HG02938 (cell line): ENCODE results near the gene ZNF775.

Experiments
- ATAC-seq: cut with Tn5 transposase; IDR thresholded peaks from one replicate; pipeline ENCODE4 v1.9.1; 2021; ENCODE audit warnings: mild to moderate bottlenecking, moderate library complexity; ENCODE audit not compliant: unreplicated experiment

ZNF775 gene

DNA sequence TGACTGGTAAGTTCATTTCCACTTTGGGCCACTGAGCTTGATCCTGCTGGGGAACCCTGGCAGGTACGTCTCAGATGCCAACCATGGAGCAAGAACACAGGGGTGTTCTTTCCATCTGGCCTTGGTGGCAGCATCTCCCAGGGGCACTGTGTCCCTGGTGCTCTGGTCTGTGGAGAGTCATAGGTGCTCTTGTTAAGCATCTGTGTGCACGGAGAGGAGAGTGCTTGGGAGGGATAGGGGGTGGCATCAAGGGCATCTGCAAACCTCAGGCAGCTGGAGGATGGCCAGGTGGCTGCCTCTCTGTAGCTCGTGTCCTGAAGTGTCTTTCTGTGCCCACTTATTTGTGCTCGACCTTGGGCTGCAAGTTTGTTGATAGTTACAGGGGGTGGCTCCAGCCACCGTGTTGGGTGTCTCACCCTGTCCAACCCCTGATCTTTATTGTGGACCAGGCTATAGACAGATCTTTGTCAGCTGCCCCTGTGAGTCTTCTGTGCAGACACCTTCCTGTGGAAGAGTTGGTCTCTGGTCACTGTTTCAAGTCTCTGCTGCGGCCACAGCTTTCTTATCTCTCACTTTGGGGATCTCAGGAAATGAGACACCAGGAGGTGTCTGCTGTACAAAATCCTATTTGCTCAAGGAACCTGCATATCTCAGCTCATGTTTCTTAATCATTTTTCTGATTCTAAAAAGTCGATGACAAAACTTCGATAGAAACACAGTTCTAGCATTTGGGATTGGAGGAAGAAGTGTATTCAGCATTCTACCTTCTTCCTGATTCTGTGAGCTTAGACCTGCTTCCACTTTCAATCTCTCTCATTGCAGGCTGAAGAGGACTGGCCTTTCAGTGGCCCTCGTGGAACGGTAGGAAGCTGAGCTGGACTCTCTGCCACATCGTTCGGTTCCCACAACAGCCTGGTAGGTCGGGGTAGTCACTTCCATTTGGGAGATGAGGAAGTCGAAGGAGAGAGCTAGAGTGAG lies 54.1 kb downstream of the ZNF775 start:
- no peak for ATAC-seq

DNA sequence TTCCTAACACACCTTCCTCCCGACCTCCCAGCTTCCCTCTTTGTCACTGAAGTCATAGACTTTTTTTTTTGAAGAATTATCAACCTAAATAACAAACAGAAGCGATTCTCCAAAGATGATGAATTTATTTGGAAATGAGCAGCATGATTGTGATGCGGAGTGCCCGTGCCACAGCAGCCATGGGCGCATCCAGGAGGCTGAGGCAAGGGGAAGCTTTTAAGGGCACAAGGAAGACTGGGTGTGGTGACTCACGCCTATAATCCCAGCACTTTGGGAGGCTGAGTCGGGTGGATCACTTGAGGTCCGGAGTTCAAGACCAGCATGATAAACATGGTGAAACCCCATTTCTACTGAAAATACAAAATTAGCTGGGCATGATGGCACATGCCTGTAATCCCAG lies 55.1 kb downstream of the ZNF775 start:
- ATAC-seq = no peak

DNA sequence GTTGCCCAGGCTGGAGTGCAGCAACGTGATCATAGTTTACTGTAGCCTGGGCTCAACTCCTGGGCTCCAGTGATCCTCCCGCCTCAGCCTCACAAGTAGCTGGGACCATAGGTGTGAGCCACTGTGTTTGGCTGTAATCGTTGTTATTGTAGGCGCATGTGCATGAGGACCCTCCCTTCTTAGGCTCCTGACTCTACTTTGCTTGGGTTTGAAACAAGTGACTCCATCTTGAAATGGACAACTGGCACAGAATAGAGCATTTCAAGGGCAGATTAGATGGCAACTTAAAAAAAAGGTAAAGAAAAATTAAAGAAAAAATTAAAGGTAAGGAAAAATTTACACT lies 55.9 kb downstream of the ZNF775 start:
- no peak for ATAC-seq

DNA sequence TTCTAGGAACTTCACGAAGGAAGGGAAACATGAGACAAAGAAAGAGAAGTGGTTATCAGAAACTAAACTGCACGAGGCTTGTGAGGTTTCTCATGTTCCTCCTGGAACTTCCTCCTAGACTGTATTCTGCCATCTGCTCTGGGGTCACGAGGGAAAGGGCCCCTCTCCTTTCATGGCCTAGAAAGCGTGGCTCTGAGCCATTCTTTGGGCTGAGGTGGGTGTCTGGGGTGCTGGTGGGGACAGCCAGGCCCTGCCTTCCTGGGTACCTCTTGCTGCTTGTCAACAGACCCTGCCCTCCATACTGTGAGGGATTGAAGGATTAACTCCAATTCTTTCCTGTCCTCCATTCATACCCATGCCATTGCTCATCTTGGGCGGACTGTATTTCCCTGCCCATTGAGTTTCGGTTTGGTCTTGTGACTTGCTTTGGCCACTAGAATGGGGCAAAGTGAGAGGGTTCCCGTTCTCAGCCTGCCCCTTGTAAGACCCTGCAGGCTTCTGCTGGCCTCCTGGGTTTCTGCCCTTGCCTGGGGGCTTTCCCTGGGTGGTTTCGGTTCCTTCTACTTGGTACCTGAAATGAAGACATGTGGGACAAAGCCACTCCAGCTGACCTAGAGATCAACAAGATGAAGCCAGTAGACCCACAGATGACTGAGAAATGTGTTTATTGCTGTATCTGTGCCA lies 56.4 kb downstream of the ZNF775 start:
- peak; percentile 92 for ATAC-seq

DNA sequence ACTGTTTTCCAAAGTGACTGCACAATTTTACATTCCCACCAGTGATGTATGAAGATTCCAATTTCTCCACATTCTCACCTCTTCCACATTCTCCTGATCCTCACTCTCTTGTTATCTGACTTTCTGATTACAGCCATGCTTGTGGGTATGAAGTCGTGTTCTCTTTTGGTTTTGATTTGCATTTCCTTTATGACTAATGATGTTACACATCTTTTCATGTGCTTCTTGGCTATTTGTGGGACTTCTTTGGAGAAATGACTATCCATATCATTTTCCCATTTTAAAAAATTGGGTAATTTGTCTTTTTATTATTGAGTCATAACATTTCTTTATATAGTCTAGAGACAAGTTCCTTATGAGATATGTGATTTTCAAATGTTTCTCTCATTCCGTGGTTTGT lies 60.8 kb downstream of the ZNF775 start:
- ATAC-seq = no peak

DNA sequence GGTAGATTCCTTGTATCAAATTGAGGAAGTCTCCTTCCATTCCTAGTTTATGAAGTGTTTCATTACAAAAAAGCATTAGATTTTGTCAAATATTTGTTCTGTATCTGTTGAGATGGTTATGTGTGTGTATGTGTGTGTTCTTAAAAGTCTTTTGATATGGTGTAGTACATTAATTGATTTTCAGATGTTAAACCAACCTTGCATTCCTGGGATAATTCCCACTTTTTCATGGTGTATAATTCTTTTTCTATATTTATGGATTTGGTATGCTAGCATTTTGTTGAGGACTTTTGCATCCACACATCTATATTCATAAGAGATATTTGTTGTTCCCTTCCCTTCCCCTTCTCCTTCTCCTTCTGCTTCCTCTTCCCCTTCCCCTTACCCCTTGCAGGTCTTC lies 62.4 kb downstream of the ZNF775 start:
- ATAC-seq = no peak

- ATAC-seq = no peak
Measured at GRCh38 chr7:150442811-150443210, 63.7 kb downstream of the ZNF775 start.

- no peak for ATAC-seq
Measured at GRCh38 chr7:150443793-150444540, 64.8 kb downstream of the ZNF775 start.

DNA sequence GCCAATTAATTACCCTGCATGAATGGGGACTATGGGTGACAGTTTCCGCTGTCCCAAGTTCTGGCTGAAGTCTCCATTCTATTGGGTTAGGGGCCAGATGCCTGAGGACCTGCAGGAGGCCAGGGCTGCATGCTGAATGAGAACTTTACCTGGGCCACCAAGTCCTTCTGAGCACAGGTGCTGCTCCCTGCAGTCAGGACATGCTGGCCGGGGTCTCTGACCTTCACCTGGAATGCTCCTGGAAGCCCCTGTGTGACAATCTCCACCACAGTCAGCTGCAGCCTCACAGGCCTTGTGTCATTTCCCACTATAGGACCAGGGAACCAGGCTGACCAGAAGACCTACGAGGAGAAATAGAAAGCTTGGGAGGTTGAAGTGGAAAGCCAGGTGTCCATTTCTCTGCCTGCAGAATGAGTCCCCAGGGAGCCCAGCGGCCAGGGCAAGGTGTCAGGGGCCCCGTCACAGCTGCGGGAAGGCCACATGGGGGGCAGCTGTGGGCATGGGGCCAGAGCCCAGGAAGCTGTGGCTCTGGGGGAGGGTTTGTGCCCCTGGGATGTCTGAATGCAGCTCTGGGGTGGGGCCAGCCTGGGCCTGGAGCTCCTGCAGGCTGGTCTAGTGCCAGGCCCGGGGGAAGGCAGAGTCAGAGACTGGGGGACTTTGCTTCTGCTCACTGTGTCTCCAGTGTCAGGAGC lies 65.7 kb downstream of the ZNF775 start:
- no peak for ATAC-seq

- no peak for ATAC-seq
Measured at GRCh38 chr7:150446288-150446938, 67.3 kb downstream of the ZNF775 start.
